ENCODE measurements around the gene SYDE2.
A peak's percentile ranks its signal among the peaks of the same experiment; 100 is the strongest.
"Not testable (repeated sequence)": the region's sequence is repeated elsewhere in the genome, so short reads cannot be mapped to it uniquely, and the experiment has no call there.

Gene SYDE2

DNA sequence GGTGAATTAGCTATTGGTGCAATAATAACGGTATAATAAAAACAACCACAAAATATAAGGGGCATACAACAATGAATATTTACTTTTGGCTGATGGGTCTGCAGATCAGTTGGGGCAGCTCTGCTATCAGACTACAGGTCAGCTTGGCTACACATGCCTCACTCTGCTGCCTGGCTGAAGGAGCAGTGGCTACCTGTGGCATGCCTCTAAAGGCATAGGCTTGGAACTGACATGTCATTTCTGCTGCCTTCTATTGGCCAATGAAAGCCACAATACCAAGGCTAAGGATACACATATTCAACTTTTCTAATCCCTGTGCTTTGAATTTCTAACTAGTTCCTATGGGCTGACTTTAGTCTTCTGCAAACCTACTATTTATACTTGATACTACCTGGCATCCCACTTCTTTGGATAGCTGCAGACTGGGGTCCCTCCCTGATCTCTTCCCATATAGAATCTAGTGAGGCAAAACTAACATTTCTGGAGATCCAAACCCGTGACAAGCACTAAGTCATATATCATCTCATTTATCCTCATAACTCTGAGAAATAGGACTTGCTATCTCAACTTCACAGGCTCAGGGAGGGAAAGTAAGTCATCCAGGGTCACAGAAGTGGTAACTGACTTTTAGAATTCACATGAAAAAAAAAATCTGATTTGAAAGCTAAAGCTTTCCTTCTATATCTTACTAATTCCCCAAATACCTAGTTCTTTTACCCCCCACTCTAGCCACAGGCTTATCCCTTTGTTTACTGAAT, 19.2 kb upstream of the SYDE2 start:
- DNase-seq: no peak

DNA sequence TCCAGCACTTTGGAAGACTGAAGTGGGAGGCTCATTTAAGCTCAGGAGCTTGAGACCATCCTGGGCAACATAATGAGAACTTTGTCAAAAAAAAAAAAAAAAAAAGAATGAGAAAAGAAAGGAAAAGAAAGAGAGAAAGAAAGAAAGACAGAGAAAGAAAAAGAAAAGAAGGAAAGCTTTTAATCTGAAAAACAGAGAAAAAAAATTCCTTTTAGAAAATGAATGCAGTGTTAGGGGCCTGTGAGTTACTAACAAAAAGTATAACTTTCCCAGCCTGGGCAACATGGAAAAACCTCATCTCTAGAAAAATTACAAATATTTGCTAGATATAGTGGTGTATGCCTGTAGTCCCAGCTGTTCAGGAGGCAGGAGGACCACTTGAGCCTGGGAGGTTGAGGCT, 15.9 kb upstream of the SYDE2 start:
- DNase-seq: no peak

- DNase-seq: no peak
Measured at GRCh38 chr1:85214654-85215053, 13.8 kb upstream of the SYDE2 start.

DNA sequence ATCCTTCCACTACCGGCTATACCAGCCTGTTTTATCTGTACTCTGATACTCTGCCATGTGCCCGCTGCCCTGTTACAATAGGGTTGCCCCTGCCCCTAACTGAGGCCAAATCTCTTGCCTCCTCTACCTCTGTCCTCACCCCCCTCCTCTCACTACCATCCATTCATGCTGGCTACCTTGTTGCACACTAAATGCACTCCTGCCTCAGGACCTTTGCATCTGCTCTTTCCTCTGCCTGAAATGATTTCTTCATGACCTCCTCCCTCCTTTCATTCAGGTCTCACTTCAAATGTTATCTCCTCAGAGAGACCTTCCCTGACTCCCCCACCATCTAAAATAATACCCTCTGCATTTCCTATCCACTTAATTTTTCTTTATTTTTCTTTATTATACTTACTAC, 7.7 kb upstream of the SYDE2 start:
- DNase-seq: no peak

DNA sequence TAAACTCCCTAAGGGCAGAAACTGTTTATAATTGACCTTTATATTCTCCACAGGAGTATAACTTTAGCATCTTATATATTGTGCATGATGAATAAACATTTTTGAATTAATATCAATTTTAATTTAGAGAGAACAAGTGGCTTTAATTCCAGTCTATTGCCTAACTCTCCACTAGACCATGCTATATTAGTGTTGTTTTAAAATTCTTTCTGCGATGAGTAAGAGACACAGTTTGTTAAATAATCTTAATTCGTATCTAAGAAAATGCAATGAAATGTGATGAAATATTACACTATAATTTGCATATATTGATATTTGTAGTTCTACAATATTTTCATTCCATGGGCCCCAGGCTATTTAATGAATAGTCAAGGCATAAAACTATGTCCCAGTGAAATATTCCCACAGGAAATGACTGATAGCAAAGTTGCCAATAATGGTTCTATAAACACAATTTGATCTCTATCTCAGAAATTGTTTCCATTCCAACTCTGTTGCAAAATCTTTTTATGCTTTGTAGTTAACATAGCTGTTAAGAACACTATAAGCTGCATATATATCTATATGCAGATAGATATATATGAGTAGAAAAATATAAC, 2.9 kb upstream of the SYDE2 start:
- DNase-seq: no peak

DNA sequence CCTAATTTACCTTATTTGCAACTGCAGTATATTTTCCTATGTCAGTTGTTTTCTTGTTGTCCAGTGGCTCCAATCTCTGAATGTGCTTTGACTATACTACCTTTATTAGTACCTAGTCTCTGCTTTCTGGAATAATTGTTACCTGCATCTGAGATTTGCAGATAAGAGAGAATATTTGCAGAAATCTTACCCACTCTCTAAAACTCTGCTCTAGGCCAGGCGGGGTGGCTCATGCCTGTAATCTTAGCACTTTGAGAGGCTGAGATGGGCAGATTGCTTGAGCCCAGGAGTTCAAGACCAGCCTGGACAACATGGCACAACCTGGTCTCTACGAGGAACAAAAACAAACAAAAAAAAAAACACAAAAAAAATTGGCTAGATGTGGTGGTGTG, 2.0 kb upstream of the SYDE2 start:
- no peak for DNase-seq

DNA sequence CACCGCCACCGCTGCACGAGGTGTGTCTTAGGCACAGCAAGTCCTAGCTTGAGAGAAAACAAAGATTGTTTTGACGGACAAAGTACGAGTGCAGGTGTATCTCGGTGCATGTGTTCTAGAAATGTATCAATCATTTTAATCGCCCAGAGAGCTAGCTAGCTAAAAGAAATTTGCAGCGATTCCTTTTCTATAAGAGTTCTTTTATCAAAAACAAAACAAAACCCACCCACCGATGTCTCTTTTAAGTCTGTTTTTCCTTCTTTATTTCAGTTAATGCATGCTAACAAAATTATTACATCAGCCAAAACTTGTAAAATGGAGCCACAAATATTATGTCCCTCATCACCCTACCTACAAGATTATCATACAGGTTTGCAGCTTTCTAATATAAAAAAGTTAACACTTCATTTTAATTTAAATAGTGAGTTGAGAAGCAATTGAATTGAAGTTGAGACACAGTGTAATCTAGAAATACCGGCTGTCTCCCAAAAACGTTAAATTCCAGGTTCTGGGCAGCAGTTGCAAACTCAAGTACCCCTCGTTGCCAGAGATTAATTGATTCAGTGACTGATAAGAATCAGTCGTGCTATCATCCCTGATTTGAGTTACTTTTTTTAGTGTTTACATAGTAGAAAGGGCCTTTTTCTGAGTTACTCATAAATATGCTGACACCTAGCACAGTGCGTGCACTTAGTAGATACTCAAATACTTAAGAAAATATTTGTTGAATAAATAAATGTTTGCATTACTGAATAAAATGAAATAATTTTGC, 1.5 kb upstream of the SYDE2 start:
- DNase-seq: no peak

DNA sequence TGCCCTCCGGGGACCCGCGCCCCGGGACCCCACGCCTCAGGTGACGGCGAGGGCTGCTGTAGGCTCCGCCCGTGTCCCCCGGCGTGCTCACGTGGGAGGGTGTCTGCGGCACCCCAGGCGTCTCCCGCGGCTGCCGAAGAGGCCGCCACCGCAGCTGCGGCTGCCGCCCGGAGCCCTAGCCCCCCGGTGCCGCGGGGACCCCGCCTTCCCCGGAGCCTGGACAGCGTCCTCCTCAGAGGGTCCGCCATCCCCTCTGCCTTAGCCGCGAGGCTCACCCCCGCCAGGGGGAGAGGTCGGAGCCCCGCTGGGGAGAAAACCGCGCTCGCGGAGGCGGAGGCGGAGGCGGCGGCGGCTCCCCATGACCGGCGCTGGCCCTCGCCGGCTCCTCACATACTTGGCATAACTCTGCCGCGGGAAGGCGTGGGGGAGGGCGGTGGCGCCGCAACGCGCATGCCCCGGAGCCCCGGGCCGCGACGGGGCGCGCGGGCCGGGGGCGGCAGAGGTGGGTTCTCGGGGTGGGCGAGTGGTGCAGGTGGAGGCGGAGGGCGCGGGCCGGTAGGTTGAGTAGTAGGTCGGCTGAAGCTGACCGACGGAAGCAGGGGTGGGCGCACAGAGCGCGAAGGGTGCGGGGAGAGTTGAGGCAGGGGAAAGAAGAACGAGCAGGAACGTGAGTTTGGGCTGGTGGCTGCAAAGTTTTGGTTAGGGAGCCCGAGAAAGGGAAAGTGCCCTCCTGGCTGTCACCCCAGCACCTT, 700 bp upstream of the SYDE2 start:
- peak in 36 of 51 donors; percentile 5 to 61 (median 30) for DNase-seq

- DNase-seq: peak in 7 of 51 donors; percentile 12 to 51 (median 20)
Measured at GRCh38 chr1:85199667-85200462, 951 bp downstream of the SYDE2 start.

GRCh38 chr1:85198864-85199263, 2.0 kb downstream of the SYDE2 start:
- DNase-seq: no peak

- no peak for DNase-seq
Measured at GRCh38 chr1:85196358-85196757, 4.5 kb downstream of the SYDE2 start.

- DNase-seq: peak in 1 of 51 donors; percentile 1
Measured at GRCh38 chr1:85195703-85196102, 5.1 kb downstream of the SYDE2 start.

DNA sequence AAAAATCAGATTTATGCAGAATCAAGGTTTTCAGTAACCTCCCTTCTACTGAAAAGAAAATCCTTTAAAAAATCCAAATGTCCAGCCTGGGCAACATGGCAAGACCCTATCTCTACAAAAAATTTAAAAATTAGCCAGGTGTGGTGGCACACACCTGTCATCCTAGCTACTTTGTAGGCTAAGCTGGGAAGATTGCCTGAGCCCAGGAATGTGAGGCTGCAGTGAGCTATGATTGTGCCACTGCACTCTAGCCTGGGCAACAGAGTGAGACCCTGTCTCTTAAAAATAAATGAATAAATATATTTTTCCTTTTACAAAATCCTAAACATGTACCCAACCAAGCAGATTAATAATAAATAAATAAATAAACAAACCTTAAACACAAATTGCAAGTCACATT, 8.7 kb downstream of the SYDE2 start:
- DNase-seq: not testable (repeated sequence)

GRCh38 chr1:85189120-85189519, 11.7 kb downstream of the SYDE2 start:
- DNase-seq: no peak

GRCh38 chr1:85188530-85188929, 12.3 kb downstream of the SYDE2 start:
- no peak for DNase-seq

DNA sequence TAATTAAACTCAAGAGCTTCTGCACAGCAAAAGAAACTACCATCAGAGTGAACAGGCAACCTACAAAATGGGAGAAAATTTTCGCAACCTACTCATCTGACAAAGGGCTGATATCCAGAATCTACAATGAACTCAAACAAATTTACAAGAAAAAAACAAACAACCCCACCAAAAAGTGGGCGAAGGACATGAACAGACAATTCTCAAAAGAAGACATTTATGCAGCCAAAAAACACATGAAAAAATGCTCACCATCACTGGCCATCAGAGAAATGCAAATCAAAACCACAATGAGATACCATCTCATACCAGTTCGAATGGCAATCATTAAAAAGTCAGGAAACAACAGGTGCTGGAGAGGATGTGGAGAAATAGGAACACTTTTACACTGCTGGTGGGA, 13.8 kb downstream of the SYDE2 start:
- DNase-seq: not testable (repeated sequence)

DNA sequence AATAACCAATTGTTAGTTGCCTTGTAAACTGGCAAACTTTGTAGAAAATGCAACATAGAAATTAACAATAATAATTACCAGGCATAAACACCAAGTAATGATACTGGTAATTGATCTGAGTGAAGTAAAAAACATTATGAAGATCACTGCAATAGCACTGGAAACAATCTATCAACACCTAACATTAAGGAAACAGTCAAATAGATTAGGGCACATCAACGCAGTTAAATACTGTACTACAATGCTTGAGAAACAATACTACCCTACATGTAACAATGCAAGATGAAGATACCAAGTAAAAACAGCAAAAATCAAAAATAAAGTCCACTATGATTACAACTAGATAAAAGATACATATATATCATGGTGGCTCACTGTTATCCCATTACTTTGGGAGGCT, 16.6 kb downstream of the SYDE2 start:
- no peak for DNase-seq

DNA sequence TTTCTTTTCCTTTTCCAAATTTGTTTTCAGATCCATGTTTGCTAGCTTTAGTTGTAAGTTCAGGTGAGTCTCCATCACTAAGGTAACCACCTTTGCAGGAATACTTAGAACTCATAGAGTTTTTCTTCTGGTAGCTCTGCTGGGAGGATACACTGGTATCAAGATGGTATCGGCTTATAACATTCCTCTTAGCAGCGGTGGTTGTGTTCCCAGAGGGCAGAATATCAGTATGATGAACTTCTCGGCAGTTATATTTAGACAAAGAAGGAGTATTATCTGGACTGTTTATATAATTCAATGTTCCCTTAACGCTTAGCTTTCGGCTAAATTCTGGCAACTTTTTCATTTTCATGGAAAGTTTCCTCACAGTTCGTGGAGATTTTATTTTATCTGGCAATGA, 18.1 kb downstream of the SYDE2 start:
- no peak for DNase-seq

DNA sequence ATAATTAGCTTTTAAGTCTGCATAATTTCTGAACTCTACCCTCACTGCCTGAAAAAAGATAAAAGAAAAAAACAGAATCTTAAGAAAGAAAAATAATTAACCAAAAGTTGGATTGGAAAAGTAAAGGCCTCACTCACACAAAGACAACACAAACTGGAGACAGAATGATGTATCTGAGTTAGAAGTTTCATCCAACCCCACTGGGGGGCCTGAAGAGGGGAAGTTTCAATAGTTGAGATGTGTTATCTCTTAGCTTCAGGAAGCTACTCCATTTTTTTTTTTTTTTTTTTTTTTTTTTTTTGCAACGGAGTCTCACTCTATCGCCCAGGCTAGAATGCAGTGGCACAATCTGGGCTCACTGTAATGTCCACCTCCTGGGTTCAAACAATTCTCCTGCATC, 19.9 kb downstream of the SYDE2 start:
- DNase-seq: no peak

DNA sequence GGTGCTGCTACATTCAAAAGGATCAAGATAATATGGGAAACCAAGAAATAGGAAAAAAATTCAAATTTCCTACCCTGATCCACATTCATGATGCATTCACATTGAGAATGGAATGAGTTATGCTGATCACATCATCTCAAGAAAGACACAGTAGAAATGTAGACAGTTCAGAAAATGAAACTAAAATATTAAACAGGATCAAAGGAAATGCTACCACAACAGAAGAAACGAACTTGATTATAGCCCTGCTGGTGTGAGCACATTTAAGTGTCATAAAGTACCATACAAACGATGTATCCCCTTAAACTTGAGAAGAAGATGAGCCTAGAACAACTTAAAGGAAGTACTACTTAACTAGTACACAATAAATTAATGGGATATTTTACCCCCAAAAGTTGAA, 21.3 kb downstream of the SYDE2 start:
- DNase-seq: no peak

- DNase-seq: no peak
Measured at GRCh38 chr1:85178396-85178795, 22.4 kb downstream of the SYDE2 start.

Measured in hypothalamus (tissue), 51 donors.